HG03457 (cell line): ENCODE results near the gene MATN4.

Source experiments
- ATAC-seq: cut with Tn5 transposase; IDR thresholded peaks from one replicate; pipeline ENCODE4 v1.9.1; 2021; ENCODE audit warnings: moderate number of reproducible peaks; ENCODE audit not compliant: unreplicated experiment

MATN4 gene

DNA sequence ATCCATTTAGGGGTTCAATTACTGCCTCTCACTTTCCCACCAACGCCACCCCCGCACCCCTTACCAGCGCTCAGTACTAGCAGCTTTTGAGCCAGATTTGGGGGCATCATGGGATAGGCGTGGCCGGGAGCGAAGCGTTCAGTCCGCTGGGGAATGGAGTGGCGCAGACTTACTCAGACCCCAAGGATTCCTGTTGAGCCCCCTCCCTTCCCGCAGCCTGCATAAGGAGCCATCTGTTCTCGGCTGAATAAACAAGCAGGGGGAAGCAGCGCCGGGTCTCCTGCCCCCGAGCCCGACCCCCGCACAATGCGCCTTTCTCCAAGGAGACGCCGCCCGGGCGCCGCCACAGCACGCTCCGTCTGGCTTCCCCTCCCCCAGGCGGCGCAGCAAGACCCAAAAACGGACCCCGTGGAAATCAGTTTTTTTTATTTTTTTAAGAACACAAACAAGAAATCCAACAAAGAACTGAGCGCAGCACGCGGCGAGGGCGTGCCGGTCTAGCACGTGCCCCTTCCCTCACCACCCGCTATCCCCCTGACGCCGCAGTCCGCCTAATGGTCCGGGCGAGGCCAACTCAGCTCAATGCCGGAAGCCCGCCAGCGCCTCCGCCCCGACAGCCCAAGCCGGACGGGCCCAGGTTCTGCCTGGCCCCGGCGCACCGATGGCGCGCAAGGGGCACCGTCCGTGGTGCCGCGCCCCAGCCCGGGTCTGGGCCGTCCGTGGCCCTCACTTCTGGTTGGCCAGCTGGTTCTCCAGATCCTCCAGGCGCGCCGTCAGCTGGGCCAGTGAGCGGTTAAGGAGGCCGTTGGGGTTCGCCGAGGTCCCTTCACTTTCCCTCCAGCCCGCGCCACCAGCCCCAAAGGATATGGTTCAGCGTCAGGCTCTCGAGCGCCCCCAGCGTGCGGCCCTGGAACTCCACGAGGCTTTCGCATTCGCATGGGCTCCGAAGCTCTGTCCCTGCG is 14.8 kb downstream of the MATN4 start:
- no peak for ATAC-seq

DNA sequence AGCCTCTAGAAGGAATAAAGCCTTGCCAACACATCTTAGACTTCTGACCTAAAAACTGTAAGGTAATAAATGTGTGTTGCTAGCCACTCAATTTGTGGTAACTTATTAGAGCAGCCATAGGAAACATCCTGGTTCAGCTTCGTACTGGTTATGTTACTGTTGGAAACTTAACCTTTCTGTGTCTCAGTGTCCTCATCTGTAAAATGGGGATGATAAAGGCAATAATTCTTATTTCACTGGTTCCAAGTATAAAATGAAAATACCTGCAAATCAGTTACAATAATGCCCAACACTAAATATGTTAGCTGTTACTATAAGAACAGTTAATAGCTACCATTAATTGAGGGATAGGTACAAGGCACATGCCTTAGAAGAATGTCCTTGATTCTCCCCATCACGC is 15.8 kb downstream of the MATN4 start:
- no peak for ATAC-seq

DNA sequence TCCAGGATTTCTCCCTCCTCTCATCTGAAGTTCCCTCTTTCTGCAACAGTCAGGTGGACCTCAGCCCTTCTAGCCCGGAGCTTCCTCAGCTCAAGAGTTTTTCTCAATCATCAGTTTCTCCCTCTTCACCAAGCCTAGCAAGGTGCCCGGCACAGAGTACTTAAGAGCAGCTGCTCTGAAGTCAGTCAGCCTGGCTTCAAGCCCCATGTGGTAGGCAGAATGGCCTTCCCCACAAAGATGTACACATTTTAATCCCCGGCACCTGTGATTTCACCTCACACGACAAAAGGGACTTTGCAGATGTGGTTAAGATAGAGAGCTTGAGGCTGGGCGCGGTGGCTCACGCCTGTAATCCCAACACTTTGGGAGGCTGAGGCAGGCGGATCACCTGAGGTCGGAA is 16.6 kb downstream of the MATN4 start:
- no peak for ATAC-seq

DNA sequence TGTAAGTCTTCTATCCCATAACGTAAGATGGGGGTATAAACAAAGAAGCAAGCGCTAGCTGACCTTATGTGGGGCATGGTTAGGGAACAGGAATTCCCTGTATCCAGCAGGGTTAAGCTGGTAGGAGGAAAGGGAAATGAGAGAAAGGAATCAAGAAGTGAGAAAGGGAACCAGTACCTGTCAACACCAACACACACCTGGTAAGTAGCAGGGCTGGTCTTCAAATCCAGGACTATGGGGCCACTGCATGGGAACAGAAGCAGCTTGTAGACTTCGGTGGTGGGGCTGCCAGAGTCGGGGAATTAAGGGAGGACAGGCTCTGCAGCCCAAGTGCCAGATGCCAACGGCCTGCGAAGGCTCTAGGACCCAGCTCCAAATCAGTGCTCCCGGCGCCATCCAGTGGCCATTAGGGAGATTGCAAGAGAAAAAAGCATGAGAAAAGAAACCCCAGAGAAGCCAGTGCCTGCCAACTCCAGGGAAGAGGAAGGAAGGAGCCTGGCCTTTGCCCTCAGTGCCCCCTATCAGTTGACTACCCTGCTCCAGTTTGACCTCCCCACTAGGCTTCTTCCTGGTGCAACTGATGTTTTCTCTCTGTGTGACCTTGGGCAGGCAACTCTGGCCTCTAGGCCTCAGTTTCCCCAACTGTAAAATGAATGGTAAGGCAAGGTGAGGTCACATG is 17.3 kb downstream of the MATN4 start:
- ATAC-seq = no peak

DNA sequence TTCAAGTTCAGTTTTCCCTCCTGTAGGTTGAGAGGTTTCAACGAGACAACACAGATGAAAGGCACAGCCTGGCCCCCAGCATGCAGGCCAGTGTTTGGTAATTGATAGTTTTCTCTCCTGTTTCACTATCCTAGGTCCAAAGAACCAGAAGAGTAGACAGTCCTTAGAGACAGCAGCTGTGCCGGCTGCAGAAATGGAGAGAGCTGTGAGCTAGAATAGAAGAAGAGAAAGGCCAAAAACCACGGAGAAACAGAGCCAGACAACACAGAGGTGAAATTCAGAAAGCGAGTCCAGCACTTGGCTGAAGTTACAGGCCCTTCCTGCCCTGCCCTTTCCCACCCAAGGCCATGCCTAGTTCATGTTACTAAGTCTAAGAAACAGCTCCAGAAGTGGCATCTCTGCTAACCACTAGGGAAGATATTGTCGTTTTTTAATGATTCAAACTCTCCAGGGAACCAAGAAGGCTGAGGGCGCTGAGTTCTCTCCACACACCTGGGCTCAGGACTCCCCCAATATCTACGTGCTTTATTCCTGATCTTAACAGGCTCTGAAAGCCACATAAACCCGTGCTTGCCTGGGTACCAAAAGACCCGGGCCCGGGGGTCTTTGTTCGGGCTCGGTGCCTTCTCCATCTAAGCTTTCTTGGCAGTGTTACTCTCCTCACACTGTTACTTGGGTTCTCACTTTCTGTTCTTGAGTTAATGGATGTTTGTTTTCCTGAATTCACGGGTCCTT is 18.0 kb downstream of the MATN4 start:
- no peak for ATAC-seq

DNA sequence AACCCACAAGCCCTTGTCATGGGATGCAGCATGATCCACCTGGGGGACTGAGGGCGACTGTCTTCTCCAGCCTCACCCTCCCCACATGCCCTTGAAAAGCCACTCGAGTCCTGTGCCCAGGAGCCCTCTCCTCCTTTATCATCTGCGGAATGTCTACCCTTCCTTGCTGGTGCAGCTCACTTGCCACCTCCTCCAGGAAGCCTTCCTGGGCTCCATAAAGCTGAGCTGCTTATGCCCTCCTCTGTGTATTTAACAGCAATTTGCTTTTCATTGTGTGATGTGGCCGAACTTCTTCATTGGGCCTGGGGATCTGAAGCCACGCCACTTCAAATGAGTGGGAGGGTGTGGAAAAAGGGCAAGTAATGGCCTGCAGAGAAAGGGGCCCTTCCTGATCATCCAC is 19.2 kb downstream of the MATN4 start:
- ATAC-seq = no peak

DNA sequence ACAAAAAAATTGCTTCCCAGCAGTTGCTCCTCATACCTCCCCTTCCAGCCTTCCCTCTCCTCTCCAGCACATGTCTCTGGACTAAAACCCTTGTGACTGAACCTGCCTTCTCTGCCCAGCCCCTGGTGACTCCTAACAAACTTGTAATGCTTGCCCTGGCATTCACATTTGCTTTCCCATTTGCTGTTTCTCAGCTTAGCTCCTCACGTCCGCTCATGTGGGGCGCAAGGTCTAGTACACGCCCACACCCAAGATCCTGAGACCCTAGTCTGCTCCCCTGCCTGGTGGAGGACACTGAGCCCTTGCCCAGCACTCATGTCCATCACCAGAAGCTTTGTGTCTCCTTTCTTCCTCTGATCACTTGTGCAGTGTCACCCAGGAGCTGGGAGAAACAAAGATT is 19.7 kb downstream of the MATN4 start:
- ATAC-seq = no peak

DNA sequence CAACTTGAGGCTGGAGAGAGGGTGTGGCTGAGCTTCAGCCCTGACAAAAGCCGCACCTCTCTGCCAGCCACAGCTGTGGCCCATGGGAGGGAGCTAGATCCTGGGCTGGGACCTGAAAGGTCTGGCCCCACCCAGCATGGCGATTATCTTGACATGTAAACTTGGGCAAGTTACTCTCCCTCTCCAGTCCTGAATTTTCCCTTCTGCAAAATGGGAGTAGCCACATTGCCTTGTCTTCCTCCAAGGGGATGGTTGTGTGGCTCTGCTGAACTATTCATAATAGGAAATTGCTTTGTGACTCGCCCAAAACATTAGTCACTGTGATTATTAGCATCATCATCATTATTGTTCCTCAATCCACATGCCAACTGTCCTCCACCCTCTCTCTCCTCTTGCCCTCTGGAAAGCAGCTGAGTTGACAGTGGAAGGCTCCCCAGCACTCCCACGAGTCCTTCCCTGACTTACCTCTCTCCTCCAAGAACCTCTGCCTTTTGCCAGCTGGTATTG is 24.5 kb downstream of the MATN4 start:
- no peak for ATAC-seq

DNA sequence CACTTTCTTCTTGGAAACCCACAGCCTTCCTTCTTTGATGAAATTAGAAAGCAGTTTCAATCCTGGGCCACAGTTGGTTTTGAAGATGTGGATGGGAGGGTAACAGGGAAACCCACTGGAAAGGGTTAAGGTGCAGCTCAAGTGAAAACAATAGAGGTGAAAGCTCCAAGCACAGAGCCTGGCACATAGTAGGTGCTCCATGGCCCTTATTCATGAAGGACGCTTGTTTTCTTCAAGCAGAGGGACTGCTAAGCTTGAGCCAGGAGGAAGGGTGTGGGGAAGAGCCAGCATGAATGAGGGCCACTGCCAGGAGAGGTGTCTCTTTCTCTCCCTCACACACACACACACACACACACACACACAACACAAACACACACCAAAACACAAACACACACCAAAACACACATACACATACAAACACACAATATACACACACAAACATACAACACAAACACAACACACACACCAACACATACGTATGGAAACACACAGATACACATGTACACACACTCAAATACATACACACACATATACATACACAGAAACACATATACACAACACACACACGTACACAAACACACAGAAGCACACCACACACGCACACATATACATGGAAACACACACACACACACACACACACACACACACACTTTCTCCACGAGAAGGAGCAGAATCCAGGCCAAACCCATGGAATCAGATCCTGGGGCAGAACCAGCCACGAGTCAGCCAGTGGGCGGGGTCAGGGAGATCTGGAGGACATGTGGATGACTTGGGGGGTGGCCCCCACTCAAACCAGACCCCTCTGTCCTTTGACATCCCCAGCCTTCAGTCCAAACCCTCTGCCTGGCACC is 25.2 kb downstream of the MATN4 start:
- no peak for ATAC-seq

DNA sequence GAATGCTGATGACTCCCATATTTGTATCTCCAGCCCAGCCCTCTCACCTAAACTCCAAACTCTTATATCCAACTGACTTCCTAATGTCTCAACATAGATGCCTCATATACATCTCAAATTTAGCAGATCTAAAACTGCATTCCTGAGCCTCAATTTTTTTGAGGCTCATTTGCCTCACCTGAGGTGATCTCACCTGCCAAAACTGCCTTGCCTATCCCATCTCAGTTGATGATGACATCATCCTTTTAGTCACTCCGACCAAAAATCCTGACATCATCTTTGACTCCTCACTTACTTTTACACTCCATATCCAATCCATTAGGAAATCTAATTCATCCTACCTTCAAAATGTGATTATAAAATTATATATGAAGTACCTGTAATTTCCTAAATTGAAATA is 28.1 kb downstream of the MATN4 start:
- no peak for ATAC-seq

DNA sequence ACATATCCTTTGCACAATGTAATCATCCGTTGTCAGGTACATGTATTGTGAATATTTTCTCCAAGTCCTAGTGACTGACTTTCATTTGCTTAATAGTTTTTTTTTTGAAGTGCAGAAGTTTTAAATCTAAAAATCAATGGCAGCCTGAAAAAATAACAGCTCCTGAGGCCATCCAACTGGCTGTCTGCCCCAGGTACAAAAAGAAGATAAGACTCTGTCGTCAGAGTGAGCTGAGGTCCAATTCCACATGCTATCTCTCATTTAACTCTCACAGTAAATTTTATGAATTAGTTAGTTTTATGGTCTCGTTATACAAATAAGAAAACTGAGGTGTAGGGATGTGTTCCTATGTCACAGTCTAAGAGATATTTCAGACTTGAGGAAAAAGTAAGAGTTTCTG is 32.8 kb downstream of the MATN4 start:
- no peak for ATAC-seq

DNA sequence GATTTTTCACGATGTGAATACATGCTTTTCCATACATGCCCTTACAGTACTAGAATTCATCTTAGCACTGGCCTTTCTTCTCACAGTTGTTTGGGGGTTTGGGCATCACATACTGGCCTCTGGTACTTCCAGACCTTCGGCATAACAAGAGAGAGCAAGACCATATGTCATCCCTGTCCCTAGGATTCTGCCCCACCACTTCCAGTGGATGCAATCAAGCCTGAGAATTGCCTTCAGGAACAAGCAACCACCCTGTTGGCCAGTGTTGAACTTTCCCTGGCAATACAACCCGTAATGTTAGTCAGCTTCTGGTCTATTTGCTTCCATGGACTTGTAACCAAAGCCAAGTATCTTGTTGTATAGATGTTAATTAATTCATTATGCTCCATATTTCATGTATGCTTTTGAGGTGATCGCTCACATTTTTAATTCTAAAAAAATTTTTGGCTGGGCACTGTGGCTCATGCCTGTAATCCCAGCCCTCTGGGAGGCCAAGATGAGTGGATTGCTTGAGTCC is 38.3 kb downstream of the MATN4 start:
- no peak for ATAC-seq

DNA sequence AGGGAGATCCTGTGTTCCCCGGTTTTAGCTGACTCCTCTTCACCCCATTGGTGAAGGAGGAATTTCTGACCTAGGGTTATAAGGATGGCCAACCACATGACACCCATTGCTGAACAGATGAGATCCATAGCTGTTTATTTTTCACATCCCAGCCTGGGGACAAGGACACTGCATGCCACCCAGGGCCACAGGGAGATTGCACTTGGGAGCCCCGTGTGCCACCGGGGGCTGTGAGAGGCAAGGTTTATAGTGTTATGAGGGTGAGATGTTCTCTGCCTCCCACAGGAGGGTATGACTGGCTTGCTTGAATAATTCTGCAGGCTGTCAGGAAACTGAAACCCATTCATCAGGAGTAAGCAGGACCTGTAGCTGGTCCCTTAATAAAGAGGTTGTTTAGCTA is 39.0 kb downstream of the MATN4 start:
- ATAC-seq = no peak

DNA sequence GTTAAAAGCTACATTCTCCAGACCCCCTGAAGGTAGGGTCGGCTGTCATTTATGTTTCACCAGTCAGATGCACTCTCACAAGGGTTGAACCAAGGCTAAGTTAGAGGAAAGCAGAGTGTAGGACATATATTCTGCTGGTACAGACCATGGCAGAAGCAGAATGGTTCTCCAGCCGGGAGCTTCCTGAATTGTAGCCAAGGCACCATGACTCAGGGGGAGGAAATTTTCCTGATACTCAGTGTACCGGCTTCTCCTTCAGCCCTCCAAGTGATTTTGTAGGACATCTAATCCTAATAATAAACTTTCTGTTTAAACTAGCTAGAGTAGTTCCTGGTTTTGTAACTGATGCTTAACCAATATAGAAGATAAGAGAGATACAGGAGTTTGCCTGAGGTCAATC is 39.6 kb downstream of the MATN4 start:
- no peak for ATAC-seq

DNA sequence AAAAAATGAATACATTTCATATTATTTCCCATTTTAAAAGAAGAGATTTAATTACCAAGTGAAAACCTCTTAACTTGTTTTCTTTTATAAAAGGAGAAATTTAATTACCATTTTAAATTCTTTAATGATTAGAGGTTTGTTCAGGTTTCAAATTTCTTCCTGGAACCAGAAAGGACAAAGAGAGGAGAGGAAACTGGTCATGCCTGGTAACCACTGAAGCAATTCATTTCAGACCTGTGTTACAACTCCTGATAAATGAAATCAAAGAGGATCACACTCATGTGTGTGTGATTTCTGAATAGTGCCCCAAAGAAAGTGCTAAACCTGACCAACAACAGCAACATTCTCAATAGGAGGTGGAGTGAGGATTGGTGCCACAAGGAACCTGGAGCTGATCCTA is 41.1 kb downstream of the MATN4 start:
- ATAC-seq = no peak

DNA sequence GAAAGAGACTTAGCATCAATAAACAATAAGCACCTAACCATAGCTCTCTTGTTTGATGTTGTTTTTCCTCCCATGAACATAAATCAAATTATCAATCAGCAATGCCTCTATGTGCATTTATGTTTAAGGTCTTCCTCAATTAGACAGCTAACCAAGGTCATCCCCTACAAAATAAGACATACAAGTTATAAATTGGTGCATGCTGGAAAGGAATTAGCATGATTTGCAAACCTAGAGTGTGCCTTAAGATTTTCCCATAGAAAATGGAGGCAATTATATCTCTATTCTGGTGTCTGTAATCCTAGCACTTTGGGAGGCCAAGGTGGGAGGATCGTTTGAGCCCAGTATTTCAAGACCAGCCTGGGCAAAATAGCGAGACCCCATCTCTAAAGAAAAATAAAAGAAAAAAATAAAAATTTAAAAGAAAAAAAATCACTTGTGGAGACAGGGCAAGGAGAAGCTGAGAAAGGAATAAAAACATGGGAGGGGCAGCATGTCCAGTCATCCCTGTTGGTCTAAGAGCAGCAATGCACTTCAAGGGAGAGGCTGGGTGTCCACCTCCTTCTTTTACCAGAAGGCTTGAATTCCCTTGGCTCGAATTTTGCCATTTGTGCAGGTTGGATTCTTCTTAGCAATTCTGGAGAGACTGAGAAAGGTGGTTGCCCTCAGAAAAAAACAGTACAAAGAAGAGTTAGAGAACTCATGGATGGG is 44.4 kb downstream of the MATN4 start:
- no peak for ATAC-seq

DNA sequence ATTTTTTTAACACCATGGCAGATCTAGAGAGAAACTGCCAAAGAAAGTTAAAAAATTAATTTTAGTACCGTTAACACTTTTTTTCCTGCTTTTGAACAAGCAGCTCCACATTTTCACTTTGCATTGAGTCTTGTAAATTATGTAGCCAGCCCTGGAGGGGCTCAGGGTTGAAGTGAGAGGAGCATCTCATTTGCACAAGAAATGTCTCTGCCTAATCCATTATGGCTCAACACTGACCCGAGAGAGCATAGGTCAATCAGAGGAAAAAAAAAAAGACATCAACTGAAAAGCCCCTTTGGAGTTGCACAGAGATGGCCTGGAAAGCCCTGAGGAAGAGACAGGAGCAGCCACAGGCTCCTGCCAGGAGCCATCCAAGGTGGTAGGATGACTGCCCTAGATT is 49.4 kb downstream of the MATN4 start:
- no peak for ATAC-seq

DNA sequence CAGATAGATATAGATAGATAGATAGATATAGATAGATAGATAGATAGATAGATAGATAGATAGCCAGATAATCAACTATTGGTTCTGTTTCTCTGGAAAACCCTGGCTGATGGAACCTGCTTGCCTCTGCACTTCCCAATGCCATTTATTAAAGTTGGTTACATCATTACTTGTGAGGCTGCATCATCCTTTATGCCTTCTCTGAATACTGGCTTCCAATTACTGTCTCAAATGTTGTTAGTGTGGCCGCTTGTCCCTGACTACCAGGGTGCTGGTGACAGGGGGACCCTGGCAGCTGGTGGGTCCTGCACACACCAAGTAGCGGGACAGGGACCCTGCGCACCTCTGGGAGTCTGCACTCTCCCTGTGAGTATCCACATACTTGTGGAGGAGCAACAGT is 49.8 kb downstream of the MATN4 start:
- no peak for ATAC-seq

DNA sequence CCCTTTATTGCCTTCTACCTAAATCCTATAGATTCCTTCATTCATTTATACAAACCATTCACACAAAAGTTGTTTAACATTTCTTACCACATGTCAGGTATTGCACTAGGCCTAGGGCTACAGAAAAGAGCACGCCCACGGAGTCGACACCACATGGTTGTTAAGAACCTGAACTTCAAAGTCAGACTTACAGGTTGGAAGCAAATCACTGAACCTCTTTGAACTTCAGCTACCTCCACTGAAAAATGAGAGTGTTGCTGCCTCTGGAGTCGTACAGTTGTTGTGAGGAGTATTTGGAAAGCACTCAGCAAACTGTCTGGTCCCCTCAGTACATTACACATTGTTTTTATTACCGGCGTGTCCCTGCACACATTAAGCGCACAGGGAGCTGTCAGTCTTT is 50.4 kb downstream of the MATN4 start:
- no peak for ATAC-seq

DNA sequence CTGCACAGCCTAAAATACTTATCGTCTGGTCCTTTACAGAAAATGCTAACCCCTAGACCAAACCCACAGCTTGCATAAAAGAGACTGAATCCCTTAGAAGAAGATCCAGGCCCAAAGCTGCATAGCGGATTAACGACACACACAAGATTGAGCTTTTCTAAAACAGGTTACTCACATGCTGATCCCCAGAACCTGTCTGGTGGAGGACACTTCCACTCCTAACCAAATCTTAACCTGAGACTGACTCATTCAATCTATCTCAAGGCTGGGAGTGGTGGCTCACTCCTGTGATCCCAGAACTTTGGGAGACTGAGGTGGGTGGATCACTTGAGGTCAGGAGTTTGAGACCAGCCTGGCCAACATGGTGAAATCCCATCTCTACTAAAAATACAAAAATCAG is 50.9 kb downstream of the MATN4 start:
- ATAC-seq = no peak
